Heart right ventricle (tissue), 16 donors: ENCODE measurements around the gene CCPG1. TPM values are rescaled to one million over a fixed set of nuclear protein-coding genes. Genes with fewer than 3 reads are reported as not detected.
"Not testable (repeated sequence)": the region's sequence is repeated elsewhere in the genome, so short reads cannot be mapped to it uniquely, and the experiment has no call there.

ENCODE experiments used
- ATAC-seq, 8 donors: fragments of 200-7000 bp; cut with Tn5 transposase; one replicate each; pipeline ENCODE4 v1.9.1; 2020; ENCODE audit warnings: mild to moderate bottlenecking in 8 of 8, moderate library complexity in 8 of 8, moderate number of reproducible peaks in 1 of 8
- DNase-seq, 2 donors: peaks; one replicate each; pipeline ENCODE4 v3.0.0-alpha.2; 2020
- H3K27ac ChIP-seq, 10 donors: fragments of 200-600 bp; sonication (generic) in 2 of 10; one replicate each; pipeline versions ENCODE4 v1.5.0 to v1.8.0; 2020 to 2022; ENCODE audit warnings: mild to moderate bottlenecking in 3 of 10
- H3K27me3 ChIP-seq, 7 donors: fragments of 200-600 bp; one replicate each; pipeline ENCODE4 v1.8.0; 2021 to 2022; ENCODE audit warnings: mild to moderate bottlenecking in 2 of 7
- H3K36me3 ChIP-seq, 9 donors: fragments of 200-600 bp; sonication (generic) in 1 of 9; one replicate each; pipeline versions ENCODE4 v1.5.0 to v1.8.0; 2020 to 2022; ENCODE audit warnings: mild to moderate bottlenecking in 2 of 9
- H3K4me1 ChIP-seq, 9 donors: fragments of 200-600 bp; sonication (generic) in 1 of 9; one replicate each; pipeline versions ENCODE4 v1.5.0 to v1.8.0; 2020 to 2022; ENCODE audit warnings: mild to moderate bottlenecking in 4 of 9
- H3K4me3 ChIP-seq, 10 donors: fragments of 200-600 bp; sonication (generic) in 2 of 10; one replicate each; pipeline versions ENCODE4 v1.5.0 to v1.8.0; 2020 to 2022; ENCODE audit warnings: mild to moderate bottlenecking in 7 of 10, moderate library complexity in 2 of 10
- H3K9me3 ChIP-seq, 11 donors: fragments of 200-600 bp in 10 of 11; sonication (generic) in 2 of 11; one replicate each; pipeline versions ENCODE4 v1.5.0 to v1.8.0; 2013 to 2022; ENCODE audit warnings: mild to moderate bottlenecking in 2 of 11, control low read depth in 1 of 11, moderate library complexity in 1 of 11
- CTCF ChIP-seq, 9 donors: fragments of 200-600 bp; sonication (generic) in 2 of 9; IDR thresholded peaks; one replicate each; pipeline versions ENCODE4 v1.5.0 to v1.8.0; 2021 to 2022; ENCODE audit warnings: antibody characterized with exemption in 9 of 9, mild to moderate bottlenecking in 5 of 9, moderate library complexity in 1 of 9
- WGBS, 2 donors: extraction: QIAGEN DNeasy Blood & Tissue Kit; methylation state at CpG; one replicate each; pipeline ENCODE4 v1.1.7; 2013; ENCODE audit warnings: inconsistent platforms in 1 of 2; 5-methylcytosine and 5-hydroxymethylcytosine counted together
- intact Hi-C, 10 donors: fragments of 100-400 bp; cut with DNase I; formaldehyde crosslinking; loops; one replicate each; pipeline versions ENCODE4 v1.11.1 to v1.14.2; 2022
- polyA plus RNA-seq, 2 donors: library from polyadenylated mRNA; stranded (reverse); fragments of 200-250 nt; gene quantifications; one replicate each; pipeline ENCODE4 v1.2.3, GENCODE V29; 2013
- total RNA-seq, 10 donors: library from RNA; stranded (reverse); fragmentation: NEBNext Ultra II Directional in 3 of 10; extraction: Animal tissue kit (Norgen Biotek cat#: 25700) in 3 of 10; gene quantifications; one replicate each; pipeline versions ENCODE4 v1.2.1 to v1.2.4, GENCODE V29; 2021 to 2023
- donor health status: Arrhythmogenic right ventricular cardiomyopathy.
- donor health status: ischemic (EF 13 %, LVEDD 7.1; RV severe dilation, severe dysfunction).
- donor health status: healthy with polysubstance abuse.
- donor health status: DM: no; HTN: yes; CAD: no.
- donor health status: DM: no; HTN: no; CAD: no.
- donor health status: ischemic (EF 25% LVEDD 6.9; RV normal size, moderate dysfunction).
- donor health status: ischemic (EF 25% LVEDD 5.7; RV mildly dilated, moderate dysfunction).
- donor health status: healthy.
- donor health status: DM: yes; HTN: yes; CAD: no.
- donor health status: Ischemic cardiomyopathy.
- donor health status: ischemic (EF 35%, LVEDD 5.7; RV mildly dilated, moderate dysfunction).
- donor health status: nonischemic (EF 11% LVEDD 7.7; RV severe dilation, severe dysfunction).
- donor health status: DM: yes; HTN: yes; CAD: no.
- donor health status: PGD.
- donor health status: ischemic (EF 29% LVEDD 5.4; RV normal size, mild dysfunction).
- donor health status: nonischemic (EF 23%, LVEDD 6.1; RV moderate dilation, normal function).

Gene CCPG1
- total and polyA plus RNA-seq, 12 donors, result 24.5 to 106 (median 86.3) TPM

- ATAC-seq (peak in 2 of 8 donors; percentile 55), DNase-seq (no peak)
- WGBS, 2 donors, result 35 to 36% methylated on average over 6 of the region's 6 CpGs
- Histone ChIP-seq H3K4me1 (no peaks in the 10 kb centered on the region), H3K4me3 (no peak overlapping the region), H3K27me3 (no peaks in the 10 kb centered on the region), H3K36me3 (no peaks in the 10 kb centered on the region), H3K27ac (no peak overlapping the region), H3K9me3 (no peaks in the 10 kb centered on the region)
- intact Hi-C loops, result loop anchor here in 9 of 10 donors (5.0 to 10.0 kb wide), 4 partner anchors 120 to 220 kb away; partner anchors contain the start of genes PIGB (in 2 of the 9) and PIGBOS1 (in 2 of the 9)
- TF ChIP-seq CTCF (IDR thresholded peaks at IDR 0.05), result peak in 8 of 9 donors; percentile 23 to 61 (median 49)
These were observed 27.0 kb upstream of the CCPG1 start for GRCh38 chr15:55434989-55435825.

DNA sequence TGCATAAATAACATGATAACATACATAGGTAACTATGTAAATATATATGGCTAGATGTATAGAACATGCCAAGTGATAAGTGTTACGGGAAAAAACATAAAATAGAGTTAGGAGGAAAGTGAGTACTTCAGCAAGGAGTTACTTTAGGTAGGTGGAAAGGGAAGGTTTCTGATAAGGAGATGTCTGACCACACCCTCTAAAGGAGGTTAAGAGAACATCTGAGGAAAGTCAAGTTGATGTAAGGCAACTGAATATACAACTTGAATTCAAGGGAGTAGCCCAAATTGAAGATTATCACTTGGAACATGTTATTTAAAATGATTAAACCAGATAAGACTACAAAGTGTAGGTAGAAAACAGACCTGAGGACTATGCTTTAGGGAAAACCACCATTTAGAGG, 13.9 kb upstream of the CCPG1 start:
- no peak overlapping the region for H3K27ac ChIP-seq
- intact Hi-C loops, result no loop called here
- WGBS, 2 donors, result 0 to 2% methylated on average over 1 of the region's 1 CpG
- peaks cover 0 to 5% (median 0%) of the 10 kb centered on the region in 9 donors for H3K36me3 ChIP-seq
- DNase-seq, result no peak
- H3K4me1 ChIP-seq, result no peaks in the 10 kb centered on the region
- no peaks in the 10 kb centered on the region for H3K9me3 ChIP-seq
- no peak for ATAC-seq
- no peak for TF ChIP-seq CTCF (IDR thresholded peaks at IDR 0.05)
- no peak overlapping the region for H3K4me3 ChIP-seq
- H3K27me3 ChIP-seq, result no peaks in the 10 kb centered on the region

- Histone ChIP-seq H3K36me3 (peaks cover 0 to 5% (median 0%) of the 10 kb centered on the region in 9 donors), H3K4me3 (no peak overlapping the region), H3K27ac (no peak overlapping the region), H3K27me3 (no peaks in the 10 kb centered on the region), H3K4me1 (no peaks in the 10 kb centered on the region), H3K9me3 (no peaks in the 10 kb centered on the region)
- no peak for DNase-seq
- no peak for ATAC-seq
- intact Hi-C loops, result no loop called here
- no peak for TF ChIP-seq CTCF (IDR thresholded peaks at IDR 0.05)
These were observed 12.2 kb upstream of the CCPG1 start for GRCh38 chr15:55420171-55420866.

DNA sequence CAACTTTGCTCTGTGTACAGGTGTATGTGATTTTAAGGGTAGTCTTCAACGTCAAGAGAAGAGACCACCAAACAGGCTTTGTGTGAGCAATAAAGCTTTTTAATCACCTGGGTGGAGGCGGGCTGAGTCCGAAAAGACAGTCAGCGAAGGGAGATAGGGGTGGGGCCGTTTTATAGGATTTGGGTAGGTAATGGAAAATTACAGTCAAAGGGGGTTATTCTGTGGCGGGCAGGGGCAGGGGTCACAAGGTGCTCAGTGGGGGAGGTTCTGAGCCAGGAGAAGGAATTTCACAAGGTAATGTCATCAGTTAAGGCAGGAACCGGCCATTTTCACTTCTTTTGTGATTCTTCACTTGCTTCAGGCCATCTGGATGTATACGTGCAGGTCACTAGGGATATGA, 9.5 kb upstream of the CCPG1 start:
- H3K9me3 ChIP-seq, H3K27ac ChIP-seq, DNase-seq, H3K4me1 ChIP-seq, ATAC-seq, intact Hi-C loops, H3K36me3 ChIP-seq, H3K27me3 ChIP-seq, H3K4me3 ChIP-seq: not testable (repeated sequence)
- WGBS, 2 donors, result 85 to 88% methylated on average over 8 of the region's 8 CpGs

GRCh38 chr15:55408976-55409375, 817 bp upstream of the CCPG1 start:
- 62 to 67% methylated on average over 14 of the region's 14 CpGs for WGBS, 2 donors
- not testable (repeated sequence) for ATAC-seq, DNase-seq

More at GRCh38 chr15:55408976-55409375, 817 bp upstream of the CCPG1 start:
- peak overlapping the region in 8 of 10 donors; percentile 90 to 98 (median 93) for H3K27ac ChIP-seq
- intact Hi-C loops, result loop anchor here in 3 of 10 donors (5.0 to 10.0 kb wide), 3 partner anchors 37 to 94 kb away; partner anchors contain the start of genes PIGB (in 2 of the 3) and PIGBOS1 (in 2 of the 3)
- peak overlapping the region; percentile 72 to 96 (median 80) for H3K4me3 ChIP-seq
- H3K27me3 ChIP-seq, H3K9me3 ChIP-seq, H3K36me3 ChIP-seq: not testable (repeated sequence)
- peaks cover 0 to 45% (median 27%) of the 10 kb centered on the region in 9 donors for H3K4me1 ChIP-seq
